ACC112 (cell line): Measurements from ENCODE around the gene ERBB4.

ENCODE experiments used
- H2AFZ ChIP-seq: fragments of 200-600 bp; sonication (generic); one replicate; pipeline ENCODE4 v1.6.0; 2017; ENCODE audit warnings: antibody characterized with exemption, low read length; ENCODE audit not compliant: unreplicated experiment
- H3K27ac ChIP-seq: fragments of 200-600 bp; sonication (generic); 2 replicates; pipeline ENCODE4 v1.5.1; 2014; ENCODE audit warnings: low read depth, mild to moderate bottlenecking, antibody characterized with exemption, low read length, moderate library complexity
- H3K27me3 ChIP-seq: fragments of 200-600 bp; sonication (generic); 2 replicates; pipeline ENCODE4 v1.6.1; 2014; ENCODE audit warnings: mild to moderate bottlenecking, antibody characterized with exemption, low read length, moderate library complexity, mixed read lengths; ENCODE audit not compliant: insufficient read depth
- H3K36me3 ChIP-seq: fragments of 200-600 bp; sonication (generic); 2 replicates; pipeline ENCODE4 v1.6.1; 2016; ENCODE audit warnings: mild to moderate bottlenecking, antibody characterized with exemption, low read length, moderate library complexity, mixed read lengths; ENCODE audit not compliant: insufficient read depth
- H3K4me1 ChIP-seq: fragments of 200-600 bp; sonication (generic); one replicate; pipeline ENCODE4 v1.6.1; 2016; ENCODE audit warnings: low read length, mixed read lengths; ENCODE audit not compliant: insufficient read depth, unreplicated experiment, control insufficient read depth
- H3K4me3 ChIP-seq: fragments of 200-600 bp; sonication (generic); 2 replicates; pipeline ENCODE4 v1.5.1; 2014; ENCODE audit warnings: mild to moderate bottlenecking, low read depth, low read length
- H3K79me2 ChIP-seq: fragments of 200-600 bp; sonication (generic); one replicate; pipeline ENCODE4 v1.6.0; 2016; ENCODE audit warnings: low read length; ENCODE audit not compliant: control insufficient read depth, unreplicated experiment, insufficient read depth

Gene ERBB4

GRCh38 chr2:211359347-211359746, 1179.3 kb downstream of the ERBB4 start:
- Histone ChIP-seq H3K4me3 (no peak overlapping the region), H3K79me2 (no peaks in the 10 kb centered on the region), H3K36me3 (no peaks in the 10 kb centered on the region), H3K4me1 (no peaks in the 10 kb centered on the region), H3K27me3 (no peaks in the 10 kb centered on the region), H2AFZ (no peak overlapping the region), H3K27ac (no peak overlapping the region)

- H3K36me3 ChIP-seq: no peaks in the 10 kb centered on the region
- no peak overlapping the region for H2AFZ ChIP-seq
- no peaks in the 10 kb centered on the region for H3K79me2 ChIP-seq
- H3K4me3 ChIP-seq: no peak overlapping the region
- H3K4me1 ChIP-seq: no peaks in the 10 kb centered on the region
- H3K27me3 ChIP-seq: no peaks in the 10 kb centered on the region
- no peak overlapping the region for H3K27ac ChIP-seq
Measured at GRCh38 chr2:211358504-211358903, 1180.1 kb downstream of the ERBB4 start.

GRCh38 chr2:211354481-211354880, 1184.1 kb downstream of the ERBB4 start:
- Histone ChIP-seq H3K4me1 (no peaks in the 10 kb centered on the region), H3K79me2 (no peaks in the 10 kb centered on the region), H3K27ac (no peak overlapping the region), H3K27me3 (no peaks in the 10 kb centered on the region), H3K36me3 (no peaks in the 10 kb centered on the region), H2AFZ (no peak overlapping the region), H3K4me3 (no peak overlapping the region)

GRCh38 chr2:211351987-211352386, 1186.6 kb downstream of the ERBB4 start:
- H3K4me1 ChIP-seq: no peaks in the 10 kb centered on the region
- H3K4me3 ChIP-seq: no peak overlapping the region
- H3K36me3 ChIP-seq: no peaks in the 10 kb centered on the region
- no peaks in the 10 kb centered on the region for H3K79me2 ChIP-seq
- no peaks in the 10 kb centered on the region for H3K27me3 ChIP-seq
- H3K27ac ChIP-seq: no peak overlapping the region
- no peak overlapping the region for H2AFZ ChIP-seq

GRCh38 chr2:211349031-211349430, 1189.6 kb downstream of the ERBB4 start:
- Histone ChIP-seq H3K27me3 (no peaks in the 10 kb centered on the region), H3K4me3 (no peak overlapping the region), H2AFZ (no peak overlapping the region), H3K36me3 (no peaks in the 10 kb centered on the region), H3K27ac (no peak overlapping the region), H3K79me2 (no peaks in the 10 kb centered on the region), H3K4me1 (no peaks in the 10 kb centered on the region)

GRCh38 chr2:211347328-211347727, 1191.3 kb downstream of the ERBB4 start:
- Histone ChIP-seq H2AFZ (no peak overlapping the region), H3K36me3 (no peaks in the 10 kb centered on the region), H3K27me3 (no peaks in the 10 kb centered on the region), H3K4me1 (no peaks in the 10 kb centered on the region), H3K27ac (no peak overlapping the region), H3K79me2 (no peaks in the 10 kb centered on the region), H3K4me3 (no peak overlapping the region)

GRCh38 chr2:211344289-211344688, 1194.3 kb downstream of the ERBB4 start:
- no peaks in the 10 kb centered on the region for H3K27me3 ChIP-seq
- H3K36me3 ChIP-seq: no peaks in the 10 kb centered on the region
- H2AFZ ChIP-seq: no peak overlapping the region
- H3K4me1 ChIP-seq: no peaks in the 10 kb centered on the region
- no peak overlapping the region for H3K27ac ChIP-seq
- no peak overlapping the region for H3K4me3 ChIP-seq
- H3K79me2 ChIP-seq: no peaks in the 10 kb centered on the region

GRCh38 chr2:211333377-211333776, 1205.2 kb downstream of the ERBB4 start:
- Histone ChIP-seq H3K4me3 (no peak overlapping the region), H3K79me2 (no peaks in the 10 kb centered on the region), H3K4me1 (peaks cover 4% of the 10 kb centered on the region), H3K27me3 (no peaks in the 10 kb centered on the region), H2AFZ (peak overlapping the region; percentile 65), H3K36me3 (no peaks in the 10 kb centered on the region), H3K27ac (no peak overlapping the region)

GRCh38 chr2:211331736-211332135, 1206.9 kb downstream of the ERBB4 start:
- no peak overlapping the region for H2AFZ ChIP-seq
- no peak overlapping the region for H3K27ac ChIP-seq
- no peaks in the 10 kb centered on the region for H3K27me3 ChIP-seq
- H3K79me2 ChIP-seq: no peaks in the 10 kb centered on the region
- H3K4me1 ChIP-seq: peaks cover 4% of the 10 kb centered on the region
- no peaks in the 10 kb centered on the region for H3K36me3 ChIP-seq
- H3K4me3 ChIP-seq: no peak overlapping the region

- no peak overlapping the region for H3K27ac ChIP-seq
- H3K4me3 ChIP-seq: no peak overlapping the region
- H2AFZ ChIP-seq: no peak overlapping the region
- H3K36me3 ChIP-seq: no peaks in the 10 kb centered on the region
- H3K4me1 ChIP-seq: peaks cover 4% of the 10 kb centered on the region
- H3K27me3 ChIP-seq: no peaks in the 10 kb centered on the region
- no peaks in the 10 kb centered on the region for H3K79me2 ChIP-seq
Measured at GRCh38 chr2:211329882-211330281, 1208.7 kb downstream of the ERBB4 start.

- Histone ChIP-seq H3K36me3 (no peaks in the 10 kb centered on the region), H3K79me2 (no peaks in the 10 kb centered on the region), H3K27ac (no peak overlapping the region), H3K4me3 (no peak overlapping the region), H3K27me3 (no peaks in the 10 kb centered on the region), H2AFZ (no peak overlapping the region), H3K4me1 (peaks cover 4% of the 10 kb centered on the region)
Measured at GRCh38 chr2:211329421-211329820, 1209.2 kb downstream of the ERBB4 start.
